Germinal center (tissue), 1 donor: ENCODE data around the gene ANKDD1A.

ENCODE experiments used
- DNase-seq: peaks from one replicate; pipeline ENCODE4 v3.0.0; 2012; ENCODE audit warnings: mixed read lengths, low spot score

The ANKDD1A gene

DNA sequence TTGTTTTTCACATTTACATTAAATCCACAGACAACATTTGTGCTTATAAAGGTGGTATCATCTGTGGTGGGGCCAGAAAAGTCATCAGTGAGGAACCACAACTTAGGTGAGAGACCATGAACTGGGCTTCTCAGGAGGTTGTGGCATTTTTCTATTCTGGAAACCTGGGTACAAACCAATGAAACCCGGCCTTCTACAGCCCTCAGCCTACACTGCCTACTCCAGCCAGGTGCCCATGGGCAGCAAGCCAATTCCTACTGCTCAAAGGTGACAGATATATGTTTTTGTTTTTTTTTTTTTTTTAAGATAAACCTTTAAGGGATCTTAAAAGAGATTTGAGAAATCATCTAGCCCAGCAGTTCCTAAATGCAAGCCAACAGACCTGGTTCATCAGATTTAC lies 57.7 kb downstream of the ANKDD1A start:
- DNase-seq = no peak

- DNase-seq = no peak
These were observed 59.0 kb downstream of the ANKDD1A start for GRCh38 chr15:64970698-64971097.

DNA sequence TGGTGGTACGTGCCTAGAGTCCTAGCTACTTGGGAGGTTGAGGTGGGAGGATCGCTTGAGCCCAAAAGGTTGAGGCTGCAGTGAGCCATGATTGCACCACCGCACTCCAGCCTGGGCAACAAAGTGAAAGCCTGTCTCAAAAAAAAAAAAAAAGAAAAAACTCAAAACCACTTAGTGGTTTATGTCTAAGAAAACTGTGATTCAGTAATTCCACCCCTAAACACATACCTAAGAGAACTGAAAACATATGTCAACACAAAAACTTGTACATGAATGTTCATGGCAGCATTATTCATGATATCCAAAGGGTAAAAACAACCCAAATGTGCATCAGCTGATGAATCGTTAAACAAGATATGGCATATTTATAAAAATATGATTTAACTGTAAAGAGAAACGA lies 63.7 kb downstream of the ANKDD1A start:
- no peak for DNase-seq

DNA sequence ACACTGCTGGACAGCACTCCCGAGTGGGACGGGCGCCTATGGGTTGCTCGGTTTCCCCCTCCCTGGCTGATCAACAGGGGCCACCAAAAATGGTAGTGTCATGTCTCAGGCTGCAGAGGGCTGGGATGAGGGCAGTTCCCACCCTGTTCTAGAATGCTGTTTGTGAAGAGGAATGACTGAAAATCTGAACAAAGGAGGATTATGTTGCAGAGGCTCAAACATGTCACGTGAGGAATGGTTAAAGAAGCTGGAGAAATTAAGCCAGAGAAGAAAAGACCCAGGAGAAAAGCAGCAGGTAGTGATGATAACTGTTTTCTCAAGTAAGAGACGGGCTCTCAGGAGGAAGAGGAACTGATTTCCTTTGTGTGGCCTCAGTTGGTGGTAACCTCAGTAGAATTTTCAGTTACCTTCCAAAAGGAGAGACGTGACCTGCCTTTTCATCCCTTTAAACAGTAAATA lies 67.6 kb downstream of the ANKDD1A start:
- no peak for DNase-seq

DNA sequence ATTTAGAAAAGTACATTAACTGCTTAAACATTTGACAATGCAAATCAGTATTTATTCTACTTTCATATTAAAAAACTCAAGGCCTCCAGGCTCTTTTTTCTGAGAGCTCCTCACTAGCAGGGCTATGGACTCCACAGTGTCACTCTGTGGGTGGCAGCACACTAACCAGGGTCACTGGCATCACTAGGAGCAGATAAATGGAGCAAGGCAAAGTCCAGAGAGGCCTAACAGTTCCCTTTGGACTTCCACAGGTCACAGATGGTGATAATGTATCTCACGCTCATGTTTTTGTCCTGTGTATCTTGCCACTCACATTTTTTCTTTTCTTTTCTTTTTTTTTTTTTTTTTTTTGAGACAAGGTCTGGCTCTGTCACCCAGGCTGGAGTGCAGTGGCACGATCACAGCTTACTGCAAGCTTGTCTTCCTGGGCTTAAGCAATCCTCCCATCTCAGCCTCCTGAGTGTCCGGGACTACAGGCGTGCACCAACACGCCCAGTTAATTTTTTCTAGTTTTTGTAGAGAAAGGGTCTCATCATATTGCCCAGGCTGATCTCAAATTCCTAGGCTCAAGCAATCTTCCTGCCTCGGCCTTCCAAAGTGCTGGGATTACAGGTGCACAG lies 70.2 kb downstream of the ANKDD1A start:
- no peak for DNase-seq

DNA sequence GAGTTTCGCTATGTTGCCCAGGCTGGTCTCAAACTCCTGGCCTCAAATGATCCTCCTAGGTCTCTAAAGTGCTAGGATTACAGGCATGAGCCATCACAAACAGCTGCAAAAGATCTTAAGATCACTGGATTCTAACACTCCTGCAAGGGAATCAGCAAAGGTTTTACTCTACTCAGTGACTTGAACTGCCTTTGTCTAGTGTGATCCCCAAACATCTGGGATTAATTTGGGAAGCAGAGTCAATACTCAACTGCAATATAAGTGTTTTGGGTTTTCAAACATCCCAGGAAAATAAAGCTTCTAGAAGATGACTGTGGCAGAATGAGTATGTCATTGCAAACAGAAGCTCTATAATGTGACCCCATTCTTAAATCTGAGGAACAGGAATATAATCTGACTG lies 70.8 kb downstream of the ANKDD1A start:
- DNase-seq = no peak

DNA sequence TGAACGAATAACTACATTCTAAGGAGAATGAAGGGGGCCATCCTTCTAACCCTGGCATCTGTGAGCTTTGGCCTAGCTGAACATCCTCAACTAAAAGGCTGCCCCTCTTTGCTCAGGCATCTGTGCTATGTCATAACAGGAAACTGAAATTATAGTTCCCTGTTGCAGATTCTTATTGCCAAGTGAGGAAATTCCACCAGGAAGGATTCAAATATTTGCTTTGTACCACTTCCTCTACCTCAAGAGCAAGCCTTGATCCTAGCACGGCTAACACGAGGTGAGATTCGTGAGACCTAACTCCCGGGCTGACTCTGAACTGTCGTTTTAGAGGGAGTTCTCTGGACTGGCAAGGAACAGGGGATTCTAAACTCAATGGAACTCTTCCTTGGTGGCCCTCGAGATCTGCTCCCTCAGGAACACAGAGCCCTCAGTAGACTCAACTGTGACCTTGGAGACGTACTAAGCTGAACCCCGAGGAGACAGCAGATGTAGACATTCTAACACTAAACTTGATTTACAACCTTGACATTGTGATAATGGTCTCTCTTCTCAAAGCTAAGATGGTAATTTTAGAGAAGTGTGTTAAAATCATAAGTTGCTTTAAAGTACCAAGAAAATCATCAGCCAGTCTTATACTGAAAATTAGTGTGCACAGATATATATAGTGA lies 73.8 kb downstream of the ANKDD1A start:
- no peak for DNase-seq

- no peak for DNase-seq
These were observed 75.4 kb downstream of the ANKDD1A start for GRCh38 chr15:64987136-64987535.

DNA sequence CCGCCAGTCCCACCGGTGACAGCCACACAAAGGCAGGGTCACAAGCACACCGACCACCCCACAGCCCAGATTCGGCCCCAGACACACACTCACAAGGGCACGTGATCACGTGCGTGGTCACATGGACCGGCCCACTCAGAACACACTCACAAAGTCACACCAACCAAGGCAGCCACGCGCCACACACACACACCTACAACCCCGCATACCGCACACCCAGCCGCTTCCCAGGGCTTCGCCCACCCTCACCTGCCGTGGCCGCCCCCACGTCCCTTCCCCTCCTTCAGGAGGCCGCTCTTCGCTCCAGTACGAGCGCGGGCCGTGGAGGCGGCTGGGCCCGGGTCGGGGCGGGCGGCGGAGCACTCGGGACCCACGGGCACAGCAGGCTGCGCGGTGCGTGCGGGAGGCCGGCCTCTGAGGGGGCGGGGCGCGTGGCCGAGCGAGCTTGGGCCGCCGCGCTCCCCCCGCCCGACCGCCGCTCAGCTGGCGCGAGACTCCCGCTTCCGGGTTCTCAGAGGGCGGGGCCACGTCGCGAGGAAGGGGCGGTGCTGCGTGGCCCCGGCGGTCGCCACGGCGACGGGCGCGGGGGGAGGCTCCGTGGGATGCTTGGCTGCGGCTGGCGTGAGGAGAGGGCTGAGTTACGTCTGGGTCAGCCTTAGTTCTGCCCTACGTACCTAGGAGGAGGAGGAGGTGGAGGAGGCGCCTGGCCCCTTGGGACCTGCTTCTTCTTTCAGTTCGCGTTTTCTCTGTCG lies 77.9 kb downstream of the ANKDD1A start, which contains the start of gene SPG21:
Gene SPG21, minus strand, starts transcription at position 499 of the 752 bp plus-strand sequence. CDS start 6,345 bp downstream, outside the sequence.
- peak; percentile 97 for DNase-seq

- no peak for DNase-seq
These were observed 78.4 kb downstream of the ANKDD1A start for GRCh38 chr15:64990168-64990470.

DNA sequence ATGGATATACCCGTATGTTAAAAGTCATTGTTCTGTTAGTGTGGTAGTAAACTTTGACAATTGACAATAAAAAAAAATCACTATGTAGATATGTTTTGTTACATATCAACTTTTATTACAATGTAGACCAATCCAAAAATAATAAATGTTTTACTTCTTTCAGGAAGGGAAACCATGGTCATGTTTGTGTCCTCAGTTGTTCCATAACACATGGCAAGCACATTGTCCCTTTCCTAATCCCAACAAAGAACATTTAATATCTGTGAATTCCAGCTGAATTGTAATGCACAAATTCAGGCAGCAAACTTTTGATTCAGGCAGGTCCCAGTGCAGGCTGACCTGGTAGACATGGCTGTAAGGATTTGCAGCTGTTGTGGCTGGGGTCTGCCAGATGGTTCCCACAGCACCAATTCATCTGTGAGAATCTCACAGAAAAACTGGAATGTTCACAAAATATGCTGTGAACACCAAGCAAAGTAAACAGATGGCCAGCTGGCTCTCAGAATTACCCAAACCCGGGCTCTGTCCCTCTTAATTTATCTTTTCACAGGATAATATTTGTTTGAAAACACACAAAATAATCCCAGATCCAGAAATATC lies 79.9 kb downstream of the ANKDD1A start:
- DNase-seq = no peak

- DNase-seq = no peak
These were observed 81.6 kb downstream of the ANKDD1A start for GRCh38 chr15:64993290-64993689.

- no peak for DNase-seq
These were observed 85.4 kb downstream of the ANKDD1A start for GRCh38 chr15:64997066-64997465.

- no peak for DNase-seq
These were observed 86.2 kb downstream of the ANKDD1A start for GRCh38 chr15:64997745-64998375.

- DNase-seq = no peak
These were observed 93.3 kb downstream of the ANKDD1A start for GRCh38 chr15:65004993-65005392.

DNA sequence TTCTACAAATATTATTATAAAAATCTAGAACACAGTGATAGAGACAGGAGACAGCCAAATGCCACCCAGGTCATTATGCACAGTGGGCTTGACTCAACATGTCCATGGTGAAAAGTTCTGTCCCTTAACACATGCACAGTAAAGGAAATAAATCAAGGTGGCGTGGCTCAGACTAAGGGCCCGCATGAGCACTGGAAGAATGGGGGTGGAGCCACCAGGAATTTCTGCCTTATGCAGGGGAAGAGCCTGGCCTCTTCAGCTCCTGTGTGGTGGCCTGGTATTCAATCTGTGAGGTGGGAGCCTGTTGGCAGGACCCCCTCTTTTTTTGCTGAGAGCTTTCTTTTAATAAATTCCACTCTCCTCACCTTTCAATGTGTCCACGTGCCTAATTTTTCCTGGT lies 95.2 kb downstream of the ANKDD1A start:
- DNase-seq = no peak
